Astrocyte (in vitro differentiated cells and primary cell): ENCODE results near the gene EVC. TPM values are rescaled to one million over a fixed set of nuclear protein-coding genes. Genes with fewer than 3 reads are reported as not detected.
A peak's percentile ranks its signal among the peaks of the same experiment; 100 is the strongest.

ENCODE experiments used
- DNase-seq: peaks from one replicate; pipeline ENCODE4 v3.0.0-alpha.2; 2010; ENCODE audit warnings: low read depth
- FAIRE-seq: peaks from 2 replicates; lab custom pipeline; 2011; peaks lifted over from hg19 to GRCh38; lab: Jason Lieb, UNC
- H2AFZ ChIP-seq: 2 replicates; pipeline ENCODE4 v1.6.0; 2012; ENCODE audit warnings: low read depth, low read length, inconsistent platforms
- H3K27ac ChIP-seq: 2 replicates; pipeline ENCODE4 v1.5.1; 2011; ENCODE audit warnings: low read depth, low read length, inconsistent platforms
- H3K27me3 ChIP-seq: 2 replicates; pipeline ENCODE4 v1.6.0; 2011; ENCODE audit warnings: low read length, inconsistent platforms; ENCODE audit not compliant: insufficient read depth
- H3K36me3 ChIP-seq: 2 replicates; pipeline ENCODE4 v1.5.1; 2011; ENCODE audit warnings: low read length, inconsistent platforms; ENCODE audit not compliant: insufficient read depth
- H3K4me1 ChIP-seq: 2 replicates; pipeline ENCODE4 v1.5.1; 2011; ENCODE audit warnings: low read length, inconsistent platforms; ENCODE audit not compliant: insufficient read depth
- H3K4me2 ChIP-seq: 2 replicates; pipeline ENCODE4 v1.6.0; 2012; ENCODE audit warnings: low read length, inconsistent platforms
- H3K4me3 ChIP-seq: 2 replicates; pipeline ENCODE4 v1.5.1; 2011; ENCODE audit warnings: low read depth, mild to moderate bottlenecking, low read length, inconsistent platforms; ENCODE audit not compliant: insufficient read depth
- H3K79me2 ChIP-seq: 2 replicates; pipeline ENCODE4 v1.6.0; 2012; ENCODE audit warnings: mild to moderate bottlenecking, low read length, inconsistent platforms; ENCODE audit not compliant: insufficient read depth
- H3K9ac ChIP-seq: 2 replicates; pipeline ENCODE4 v1.6.0; 2012; ENCODE audit warnings: mild to moderate bottlenecking, low read length, inconsistent platforms
- H3K9me3 ChIP-seq: 2 replicates; pipeline ENCODE4 v1.5.1; 2012; ENCODE audit warnings: low read depth, mild to moderate bottlenecking, low read length, inconsistent platforms; ENCODE audit not compliant: insufficient read depth
- H4K20me1 ChIP-seq: 2 replicates; pipeline ENCODE4 v1.6.0; 2012; ENCODE audit warnings: low read length, inconsistent platforms; ENCODE audit not compliant: insufficient read depth
- H3K27ac Mint-ChIP-seq: one replicate; pipeline ENCODE4 v1.8.0; 2021; ENCODE audit warnings: mild to moderate bottlenecking, mixed read lengths; ENCODE audit not compliant: unreplicated experiment
- H3K27me3 Mint-ChIP-seq: one replicate; pipeline ENCODE4 v1.8.0; 2021; ENCODE audit warnings: low read depth, mixed read lengths; ENCODE audit not compliant: unreplicated experiment
- H3K36me3 Mint-ChIP-seq: one replicate; pipeline ENCODE4 v1.8.0; 2021; ENCODE audit warnings: low read depth, mixed read lengths; ENCODE audit not compliant: unreplicated experiment
- H3K4me1 Mint-ChIP-seq: one replicate; pipeline ENCODE4 v1.8.0; 2021; ENCODE audit warnings: low read depth, mixed read lengths; ENCODE audit not compliant: unreplicated experiment
- H3K4me3 Mint-ChIP-seq: one replicate; pipeline ENCODE4 v1.8.0; 2021; ENCODE audit warnings: mild to moderate bottlenecking, moderate library complexity, mixed read lengths; ENCODE audit not compliant: unreplicated experiment
- H3K9me3 Mint-ChIP-seq: one replicate; pipeline ENCODE4 v1.8.0; 2021; ENCODE audit warnings: mild to moderate bottlenecking, mixed read lengths; ENCODE audit not compliant: unreplicated experiment
- CTCF ChIP-seq: IDR thresholded peaks from 2 replicates; pipeline ENCODE4 v1.5.1; 2011; ENCODE audit warnings: low read depth, mild to moderate bottlenecking, inconsistent platforms, low read length, moderate library complexity; ENCODE audit not compliant: insufficient read depth
- EZH2 ChIP-seq: IDR thresholded peaks from 2 replicates; pipeline ENCODE4 v1.6.1; 2012; ENCODE audit warnings: mild to moderate bottlenecking, low read length, inconsistent platforms; ENCODE audit not compliant: insufficient read depth
- total RNA-seq: library from RNA; stranded (reverse); gene quantifications from 2 replicates; pipeline ENCODE4 v1.2.1, GENCODE V29; 2021

The EVC gene
- total RNA-seq, 1 donor from 2014 or later: 23.9 TPM

- peak overlapping the region; percentile 66 for H3K27ac Mint-ChIP-seq
- Histone ChIP-seq H3K4me1 (peaks cover 37% of the 10 kb centered on the region), H3K4me2 (peak overlapping the region; percentile 58), H4K20me1 (no peaks in the 10 kb centered on the region), H3K79me2 (peaks cover 24% of the 10 kb centered on the region), H3K36me3 (peaks cover 32% of the 10 kb centered on the region), H3K9ac (peak overlapping the region; percentile 75), H3K9me3 (no peaks in the 10 kb centered on the region), H3K27me3 (no peaks in the 10 kb centered on the region), H3K4me3 (no peak overlapping the region), H2AFZ (no peak overlapping the region), H3K27ac (peak overlapping the region; percentile 92)
- no peak for FAIRE-seq
- H3K9me3 Mint-ChIP-seq: no peaks in the 10 kb centered on the region
- H3K36me3 Mint-ChIP-seq: peaks cover 34% of the 10 kb centered on the region
- no peak overlapping the region for H3K4me3 Mint-ChIP-seq
- H3K4me1 Mint-ChIP-seq: peaks cover 36% of the 10 kb centered on the region
- TF ChIP-seq EZH2: no peak
- no peak for TF ChIP-seq CTCF
- H3K27me3 Mint-ChIP-seq: no peaks in the 10 kb centered on the region
- DNase-seq: no peak
These were observed 47.0 kb downstream of the EVC start for GRCh38 chr4:5757954-5758353.

DNA sequence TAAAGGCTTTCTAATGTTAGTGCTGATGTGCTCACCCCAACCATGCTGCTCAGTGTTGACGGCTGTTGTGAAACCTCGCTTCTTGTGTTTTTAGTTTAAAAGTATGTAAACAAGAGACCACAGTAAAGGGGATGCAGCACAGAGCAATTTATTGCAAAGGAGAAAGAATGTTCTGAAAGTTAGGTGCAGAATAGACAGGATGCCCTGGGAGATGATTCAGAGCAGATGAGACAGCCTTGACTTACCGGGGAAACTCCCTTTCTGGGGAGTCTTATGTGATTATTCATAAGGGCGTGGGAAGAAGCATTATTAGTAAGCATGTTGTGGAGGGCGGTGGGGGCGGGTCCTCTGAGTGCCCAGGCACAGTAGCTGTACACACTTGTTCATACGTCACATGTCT lies 47.7 kb downstream of the EVC start:
- H3K9ac ChIP-seq: peak overlapping the region; percentile 75
- H4K20me1 ChIP-seq: no peaks in the 10 kb centered on the region
- H3K79me2 ChIP-seq: peaks cover 24% of the 10 kb centered on the region
- H3K27ac ChIP-seq: peak overlapping the region; percentile 92
- Mint-ChIP-seq H3K27ac (peak overlapping the region; percentile 43), H3K27me3 (no peaks in the 10 kb centered on the region), H3K36me3 (peaks cover 32% of the 10 kb centered on the region), H3K9me3 (no peaks in the 10 kb centered on the region), H3K4me1 (peaks cover 29% of the 10 kb centered on the region), H3K4me3 (no peak overlapping the region)
- H3K27me3 ChIP-seq: no peaks in the 10 kb centered on the region
- FAIRE-seq: peak; percentile 99
- H2AFZ ChIP-seq: no peak overlapping the region
- TF ChIP-seq EZH2: no peak
- TF ChIP-seq CTCF: no peak
- no peak overlapping the region for H3K4me3 ChIP-seq
- DNase-seq: peak; percentile 96
- peak overlapping the region; percentile 58 for H3K4me2 ChIP-seq
- no peaks in the 10 kb centered on the region for H3K9me3 ChIP-seq
- H3K4me1 ChIP-seq: peaks cover 30% of the 10 kb centered on the region
- H3K36me3 ChIP-seq: peaks cover 32% of the 10 kb centered on the region

GRCh38 chr4:5759236-5760075 lies 48.5 kb downstream of the EVC start:
- peaks cover 24% of the 10 kb centered on the region for H3K4me1 ChIP-seq
- TF ChIP-seq CTCF (no peak), EZH2 (no peak)
- H3K27me3 ChIP-seq: no peaks in the 10 kb centered on the region
- no peaks in the 10 kb centered on the region for H3K9me3 Mint-ChIP-seq
- peaks cover 30% of the 10 kb centered on the region for H3K36me3 ChIP-seq
- H3K9ac ChIP-seq: peak overlapping the region; percentile 64
- no peaks in the 10 kb centered on the region for H3K27me3 Mint-ChIP-seq
- no peaks in the 10 kb centered on the region for H3K9me3 ChIP-seq
- no peaks in the 10 kb centered on the region for H4K20me1 ChIP-seq
- H3K4me2 ChIP-seq: peak overlapping the region; percentile 28
- FAIRE-seq (no peak), DNase-seq (no peak)
- H3K4me3 Mint-ChIP-seq: no peak overlapping the region
- peak overlapping the region; percentile 92 for H3K27ac ChIP-seq
- peaks cover 22% of the 10 kb centered on the region for H3K79me2 ChIP-seq
- peaks cover 27% of the 10 kb centered on the region for H3K36me3 Mint-ChIP-seq
- H3K4me1 Mint-ChIP-seq: peaks cover 25% of the 10 kb centered on the region
- H3K27ac Mint-ChIP-seq: peak overlapping the region; percentile 50
- H3K4me3 ChIP-seq: no peak overlapping the region
- H2AFZ ChIP-seq: no peak overlapping the region
